ENCODE data around the gene CT45A3.
"Not testable (repeated sequence)": the region's sequence is repeated elsewhere in the genome, so short reads cannot be mapped to it uniquely, and the experiment has no call there.

The CT45A3 gene

GRCh38 chrX:135713183-135713689 lies 54.8 kb downstream of the CT45A3 start, which contains the start of gene CT45A1:
CT45A1 (plus strand) TSS chrX:135713639; CDS start chrX:135718941, 5,302 bp downstream.
- POLR2A ChIA-PET; DNase-seq (ENCODE audit: extremely low spot score); CTCF ChIA-PET: not testable (repeated sequence)
- TF ChIP-seq, protein P1, sequence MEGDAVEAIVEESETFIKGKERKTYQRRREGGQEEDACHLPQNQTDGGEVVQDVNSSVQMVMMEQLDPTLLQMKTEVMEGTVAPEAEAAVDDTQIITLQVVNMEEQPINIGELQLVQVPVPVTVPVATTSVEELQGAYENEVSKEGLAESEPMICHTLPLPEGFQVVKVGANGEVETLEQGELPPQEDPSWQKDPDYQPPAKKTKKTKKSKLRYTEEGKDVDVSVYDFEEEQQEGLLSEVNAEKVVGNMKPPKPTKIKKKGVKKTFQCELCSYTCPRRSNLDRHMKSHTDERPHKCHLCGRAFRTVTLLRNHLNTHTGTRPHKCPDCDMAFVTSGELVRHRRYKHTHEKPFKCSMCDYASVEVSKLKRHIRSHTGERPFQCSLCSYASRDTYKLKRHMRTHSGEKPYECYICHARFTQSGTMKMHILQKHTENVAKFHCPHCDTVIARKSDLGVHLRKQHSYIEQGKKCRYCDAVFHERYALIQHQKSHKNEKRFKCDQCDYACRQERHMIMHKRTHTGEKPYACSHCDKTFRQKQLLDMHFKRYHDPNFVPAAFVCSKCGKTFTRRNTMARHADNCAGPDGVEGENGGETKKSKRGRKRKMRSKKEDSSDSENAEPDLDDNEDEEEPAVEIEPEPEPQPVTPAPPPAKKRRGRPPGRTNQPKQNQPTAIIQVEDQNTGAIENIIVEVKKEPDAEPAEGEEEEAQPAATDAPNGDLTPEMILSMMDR (IDR thresholded peaks at IDR 0.05; ENCODE audit: control extremely low read depth, extremely low read depth, low read depth, missing control alignments): peak; percentile 14
